Measurements from ENCODE around the gene CDKAL1.

DNA sequence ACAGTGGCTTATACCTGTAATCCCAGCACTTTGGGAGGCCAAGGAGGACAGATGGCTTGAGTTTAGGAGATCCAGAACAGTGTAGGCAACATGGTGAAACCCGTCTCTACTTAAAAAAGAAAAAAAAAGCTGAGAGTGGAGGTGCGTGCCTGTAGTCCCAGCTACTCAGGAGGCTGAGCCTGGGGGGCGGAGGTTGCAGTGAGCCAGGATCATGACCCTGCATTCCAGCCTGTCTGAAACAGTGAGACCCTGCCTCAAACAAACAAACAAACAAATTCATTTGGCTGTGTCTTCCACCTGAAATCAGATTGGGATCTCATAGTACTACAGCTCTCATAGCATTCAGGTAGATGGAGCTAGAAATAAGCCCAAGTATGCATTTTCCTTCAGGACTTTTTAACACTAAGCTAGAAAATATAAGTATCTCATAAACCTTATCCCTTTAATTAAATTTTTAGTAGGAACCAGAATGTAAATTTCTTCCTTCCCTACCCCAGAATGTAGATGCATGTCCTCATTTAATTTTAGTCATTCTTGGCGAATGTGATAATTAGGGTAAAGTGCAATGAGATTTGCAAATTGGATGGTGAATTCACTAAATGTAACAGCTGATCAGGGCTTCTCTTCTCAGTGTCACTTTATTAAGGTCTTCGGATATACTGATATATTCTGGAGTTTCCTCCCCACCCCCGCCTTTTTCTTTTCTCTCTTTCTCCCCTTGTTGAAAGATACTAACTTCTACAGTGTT, 190.4 kb downstream of the CDKAL1 start:
- TF ChIP-seq CTCF (IDR thresholded peaks at IDR 0.05; ENCODE audit: low read length), result no peak
- no peak for TF ChIP-seq EZH2 (optimal IDR thresholded peaks at IDR 0.05; ENCODE audit: low read depth, low read length)
